Activated naive CD4-positive, alpha-beta T cell treated with anti-CD3 and anti-CD28 coated beads, Interleukin-2, amount 50 U/mL, for 72 hours (primary cell): ENCODE measurements around the gene PARP3. TPM values are rescaled to one million over a fixed set of nuclear protein-coding genes. Genes with fewer than 3 reads are reported as not detected.

ENCODE experiments used
- ATAC-seq, 2 donors: fragments of 150-1000 bp; cut with Tn5 transposase; 2 replicates each; pipeline ENCODE4 v1.10.0; 2021; ENCODE audit warnings: mild to moderate bottlenecking in 2 of 2, moderate library complexity in 2 of 2
- DNase-seq, 2 donors: peaks; one replicate each; pipeline ENCODE4 v3.0.0; 2021 to 2022; ENCODE audit warnings: low spot score in 2 of 2
- H3K27ac Mint-ChIP-seq, 2 donors: one replicate each; pipeline ENCODE4 v1.8.0; 2022; ENCODE audit warnings: mild to moderate bottlenecking in 2 of 2, mixed read lengths in 2 of 2
- H3K36me3 Mint-ChIP-seq, 2 donors: one replicate each; pipeline ENCODE4 v1.8.0; 2022; ENCODE audit warnings: mixed read lengths in 2 of 2
- H3K9me3 Mint-ChIP-seq, 2 donors: one replicate each; pipeline ENCODE4 v1.8.0; 2022; ENCODE audit warnings: mixed read lengths in 2 of 2
- total RNA-seq, 2 donors: library from RNA; stranded (reverse); gene quantifications; one replicate each; pipeline ENCODE4 v1.2.3, GENCODE V29; 2022

The PARP3 gene
- total RNA-seq, 2 donors from 2014 or later: 17.0 to 18.6 TPM

GRCh38 chr3:51968883-51969678 is 26.9 kb downstream of the PARP3 start:
- Mint-ChIP-seq H3K9me3 (no peaks in the 10 kb centered on the region), H3K36me3 (peaks cover 5 to 7% of the 10 kb centered on the region in 2 donors), H3K27ac (no peak overlapping the region)
- ATAC-seq (no peak), DNase-seq (no peak)

- no peak overlapping the region for H3K27ac Mint-ChIP-seq
- peaks cover 5 to 7% of the 10 kb centered on the region in 2 donors for H3K36me3 Mint-ChIP-seq
- no peak for DNase-seq
- H3K9me3 Mint-ChIP-seq: no peaks in the 10 kb centered on the region
- ATAC-seq: no peak
Measured at GRCh38 chr3:51969841-51970240, 27.7 kb downstream of the PARP3 start.

GRCh38 chr3:51970606-51971300 is 28.6 kb downstream of the PARP3 start:
- DNase-seq: no peak
- Mint-ChIP-seq H3K9me3 (no peaks in the 10 kb centered on the region), H3K27ac (no peak overlapping the region), H3K36me3 (peaks cover 5 to 12% of the 10 kb centered on the region in 2 donors)
- no peak for ATAC-seq

- ATAC-seq: no peak
- no peak for DNase-seq
- Mint-ChIP-seq H3K36me3 (peaks cover 5 to 12% of the 10 kb centered on the region in 2 donors), H3K27ac (no peak overlapping the region), H3K9me3 (no peaks in the 10 kb centered on the region)
Measured at GRCh38 chr3:51971350-51971749, 29.2 kb downstream of the PARP3 start.

DNA sequence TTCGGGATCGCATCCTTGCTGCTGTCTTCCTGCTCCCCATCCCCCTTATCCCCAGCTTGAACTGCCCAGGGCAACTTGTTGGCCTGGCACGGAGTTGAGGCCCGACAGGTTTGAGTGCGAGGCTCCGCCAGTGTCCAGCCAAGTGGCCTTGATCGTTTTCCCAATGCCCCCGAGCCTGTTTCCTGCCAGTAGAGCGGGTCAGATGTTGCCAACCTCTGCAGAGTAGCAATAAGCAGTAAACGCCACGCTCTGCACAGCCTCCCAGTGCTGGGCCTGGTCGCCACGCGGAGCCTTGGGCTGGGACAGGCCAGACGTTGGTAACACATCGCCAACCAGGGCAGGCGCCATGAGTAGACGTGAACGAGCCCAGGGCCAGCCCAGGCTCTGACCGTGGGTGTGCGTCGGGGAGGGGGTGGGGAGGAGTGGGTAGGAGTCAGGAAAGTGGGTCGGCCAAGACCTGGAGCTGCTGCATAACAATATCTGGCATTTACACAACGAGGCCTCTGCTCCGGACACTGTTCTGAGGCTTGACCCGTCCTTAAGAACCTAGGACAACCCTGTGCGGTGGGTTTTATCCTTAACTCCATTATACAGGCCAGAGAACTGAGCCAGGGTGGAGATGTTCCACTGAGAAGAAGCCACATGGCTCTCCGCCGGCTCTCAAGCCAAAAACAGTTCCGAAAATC is 32.3 kb downstream of the PARP3 start:
- ATAC-seq (peak; percentile 28 to 48), DNase-seq (no peak)
- Mint-ChIP-seq H3K36me3 (peaks cover 5 to 12% of the 10 kb centered on the region in 2 donors), H3K27ac (peak overlapping the region; percentile 92 to 98), H3K9me3 (no peaks in the 10 kb centered on the region)

GRCh38 chr3:51974963-51975851 is 33.0 kb downstream of the PARP3 start, which contains the start of gene ABHD14A:
TSS of gene ABHD14A (plus strand) at chr3:51975064. CDS start at chr3:51975136, 72 bp downstream.
- Mint-ChIP-seq H3K27ac (peak within 1 kb of the TSS; percentile 92 to 98), H3K9me3 (no peaks in the 10 kb centered on the region), H3K36me3 (peaks cover 5 to 12% of the 10 kb centered on the region in 2 donors)
- ATAC-seq (peak; percentile 76 to 84), DNase-seq (peak; percentile 69 to 82)

- Mint-ChIP-seq H3K36me3 (peaks cover 5 to 12% of the 10 kb centered on the region in 2 donors), H3K9me3 (no peaks in the 10 kb centered on the region), H3K27ac (peak overlapping the region in 1 of 2 donors; percentile 92)
- ATAC-seq (no peak), DNase-seq (peak in 1 of 2 donors; percentile 40)
Measured at GRCh38 chr3:51975852-51976549, 33.8 kb downstream of the PARP3 start.

- ATAC-seq (no peak), DNase-seq (no peak)
Measured at GRCh38 chr3:51977446-51978142, 35.4 kb downstream of the PARP3 start.

DNA sequence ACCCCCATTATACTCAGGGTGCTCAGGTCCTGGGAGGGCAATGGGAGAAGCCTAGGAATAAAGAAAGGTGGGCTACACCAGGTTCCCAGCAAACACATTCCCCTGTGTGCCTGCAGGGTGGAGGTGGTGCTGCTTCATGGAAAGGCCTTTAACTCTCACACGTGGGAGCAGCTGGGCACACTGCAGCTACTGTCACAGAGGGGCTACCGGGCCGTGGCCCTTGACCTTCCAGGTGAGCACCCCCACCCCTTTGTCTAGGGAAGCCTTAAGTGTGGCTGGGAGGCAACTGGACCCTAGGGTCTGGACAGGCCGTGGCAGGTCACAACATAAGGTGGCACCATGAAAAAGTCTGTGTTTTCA is 36.0 kb downstream of the PARP3 start:
- no peak for ATAC-seq
- no peaks in the 10 kb centered on the region for H3K9me3 Mint-ChIP-seq
- no peak for DNase-seq

More at GRCh38 chr3:51977446-51978142, 35.4 kb downstream of the PARP3 start:
- peaks cover 5 to 12% of the 10 kb centered on the region in 2 donors for H3K36me3 Mint-ChIP-seq
- no peaks in the 10 kb centered on the region for H3K9me3 Mint-ChIP-seq
- H3K27ac Mint-ChIP-seq: peak overlapping the region in 1 of 2 donors; percentile 1

GRCh38 chr3:51980253-51980652 is 38.1 kb downstream of the PARP3 start:
- H3K9me3 Mint-ChIP-seq: no peaks in the 10 kb centered on the region
- DNase-seq (no peak), ATAC-seq (no peak)
- H3K36me3 Mint-ChIP-seq: peaks cover 0 to 4% of the 10 kb centered on the region in 2 donors
- H3K27ac Mint-ChIP-seq: no peak overlapping the region

More for the DNA sequence above, 36.0 kb downstream of the PARP3 start:
- Mint-ChIP-seq H3K27ac (no peak overlapping the region), H3K36me3 (peaks cover 5 to 12% of the 10 kb centered on the region in 2 donors)

- ATAC-seq: peak; percentile 42 to 54
- DNase-seq: peak in 1 of 2 donors; percentile 45
- no peaks in the 10 kb centered on the region for H3K36me3 Mint-ChIP-seq
- H3K27ac Mint-ChIP-seq: peak overlapping the region; percentile 89 to 90
- H3K9me3 Mint-ChIP-seq: no peaks in the 10 kb centered on the region
Measured at GRCh38 chr3:51982352-51982837, 40.2 kb downstream of the PARP3 start.

DNA sequence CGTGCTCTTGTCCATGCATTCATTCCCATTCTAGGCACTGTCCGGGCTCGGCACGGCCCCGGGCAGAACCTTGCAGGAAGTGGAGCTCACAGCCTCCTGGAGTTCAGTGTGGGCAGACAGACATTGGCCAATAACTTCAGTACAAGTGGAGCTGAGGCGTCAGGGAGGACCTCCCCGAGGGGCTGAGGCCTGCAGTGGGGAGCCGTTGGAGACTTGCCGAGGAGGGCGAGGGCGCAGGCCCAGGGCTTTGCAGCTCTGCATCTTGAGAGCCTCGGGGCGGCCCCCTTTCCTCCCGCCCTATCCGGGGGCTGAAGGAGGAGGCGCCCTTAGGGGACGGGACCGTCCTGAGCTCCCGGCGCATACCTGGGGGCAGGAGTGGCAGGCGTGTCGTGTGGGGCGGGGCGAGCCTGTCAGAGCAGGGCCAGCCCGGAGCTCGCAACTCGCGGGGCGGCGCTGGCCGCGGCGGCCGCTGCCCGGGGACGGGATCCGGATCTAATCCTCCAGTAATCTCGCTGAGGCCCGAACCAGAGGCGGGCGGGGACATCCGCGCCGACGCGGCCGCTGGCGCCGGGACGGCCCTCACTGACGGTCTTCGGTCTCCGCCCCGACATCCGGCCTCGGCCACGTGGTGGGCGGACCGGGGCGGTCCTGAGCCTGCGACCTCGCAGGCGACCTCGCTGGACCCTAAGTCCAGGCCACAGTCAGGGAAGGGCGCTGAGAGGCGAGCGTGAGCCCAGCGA is 40.8 kb downstream of the PARP3 start, which contains the start of gene ACY1:
Gene ACY1, plus strand, starts transcription at position 698 of the 740 bp plus-strand sequence. CDS start 530 bp downstream, outside the sequence.
- H3K9me3 Mint-ChIP-seq: no peaks in the 10 kb centered on the region
- H3K27ac Mint-ChIP-seq: peak within 1 kb of the TSS; percentile 90 to 92
- DNase-seq: peak; percentile 81 to 90
- ATAC-seq: peak; percentile 84 to 87
- no peaks in the 10 kb centered on the region for H3K36me3 Mint-ChIP-seq

GRCh38 chr3:51983578-51984268 is 41.6 kb downstream of the PARP3 start:
- DNase-seq: no peak
- H3K27ac Mint-ChIP-seq: peak overlapping the region; percentile 90 to 92
- no peaks in the 10 kb centered on the region for H3K9me3 Mint-ChIP-seq
- H3K36me3 Mint-ChIP-seq: no peaks in the 10 kb centered on the region
- ATAC-seq: no peak

GRCh38 chr3:51984269-51984647 is 42.1 kb downstream of the PARP3 start:
- Mint-ChIP-seq H3K36me3 (no peaks in the 10 kb centered on the region), H3K27ac (peak overlapping the region; percentile 88 to 90), H3K9me3 (no peaks in the 10 kb centered on the region)
- DNase-seq (no peak), ATAC-seq (no peak)
